Inflammatory macrophage treated with lipopolysaccharide for 4 hours (primary cell): ENCODE measurements around the gene IMPG2.

Experiments used
- DNase-seq: peaks from one replicate; pipeline ENCODE4 v3.0.0-alpha.2; 2020

IMPG2 gene

GRCh38 chr3:101179637-101180036 lies 140.7 kb downstream of the IMPG2 start:
- DNase-seq, result no peak

- DNase-seq, result no peak
Observed at GRCh38 chr3:101177577-101177976, 142.8 kb downstream of the IMPG2 start.
